Type B pancreatic cell (in vitro differentiated cells): ENCODE measurements around the gene C1S. TPM values are rescaled to one million over a fixed set of nuclear protein-coding genes. Genes with fewer than 3 reads are reported as not detected.

Experiments
- DNase-seq: peaks from one replicate; pipeline ENCODE4 v3.0.0; 2021; ENCODE audit warnings: mixed read lengths; ENCODE audit not compliant: unreplicated experiment; ENCODE audit errors: extremely low spot score
- H3K27ac Mint-ChIP-seq: 2 replicates; pipeline ENCODE4 v1.8.0; 2021; ENCODE audit warnings: mild to moderate bottlenecking, mixed read lengths
- H3K27me3 Mint-ChIP-seq: 2 replicates; pipeline ENCODE4 v1.8.0; 2021; ENCODE audit warnings: mixed read lengths
- H3K36me3 Mint-ChIP-seq: 2 replicates; pipeline ENCODE4 v1.8.0; 2021; ENCODE audit warnings: mixed read lengths
- H3K4me1 Mint-ChIP-seq: one replicate; pipeline ENCODE4 v1.8.0; 2021; ENCODE audit warnings: mixed read lengths; ENCODE audit not compliant: unreplicated experiment
- H3K4me3 Mint-ChIP-seq: 2 replicates; pipeline ENCODE4 v1.8.0; 2021; ENCODE audit warnings: mild to moderate bottlenecking, mixed read lengths
- H3K9me3 Mint-ChIP-seq: 2 replicates; pipeline ENCODE4 v1.8.0; 2021; ENCODE audit warnings: mixed read lengths
- CTCF ChIP-seq: fragments of 200-600 bp; sonication (generic); conservative IDR thresholded peaks from 2 replicates; pipeline ENCODE4 v1.5.0; 2021; ENCODE audit warnings: antibody characterized with exemption, mild to moderate bottlenecking
- total RNA-seq: library from RNA; stranded (reverse); gene quantifications from 2 replicates; pipeline ENCODE4 v1.2.1, GENCODE V29; 2021; ENCODE audit warnings: low replicate concordance

The C1S gene
- total RNA-seq, 1 donor from 2014 or later = 3.1 TPM

GRCh38 chr12:7112041-7112440 is 51.5 kb downstream of the C1S start:
- Mint-ChIP-seq H3K9me3 (no peaks in the 10 kb centered on the region), H3K36me3 (peaks cover 15% of the 10 kb centered on the region), H3K27ac (no peak overlapping the region), H3K4me3 (no peak overlapping the region), H3K27me3 (no peaks in the 10 kb centered on the region), H3K4me1 (peaks cover 5% of the 10 kb centered on the region)
- no peak for TF ChIP-seq CTCF
- no peak for DNase-seq

GRCh38 chr12:7113389-7113871 is 52.9 kb downstream of the C1S start:
- Mint-ChIP-seq H3K27ac (peak overlapping the region; percentile 53), H3K9me3 (no peaks in the 10 kb centered on the region), H3K27me3 (no peaks in the 10 kb centered on the region), H3K36me3 (peaks cover 15% of the 10 kb centered on the region), H3K4me3 (no peak overlapping the region), H3K4me1 (no peaks in the 10 kb centered on the region)
- TF ChIP-seq CTCF = peak; percentile 93
- no peak for DNase-seq

GRCh38 chr12:7114008-7114407 is 53.5 kb downstream of the C1S start:
- no peak for DNase-seq
- Mint-ChIP-seq H3K36me3 (peaks cover 19% of the 10 kb centered on the region), H3K27ac (no peak overlapping the region), H3K4me3 (no peak overlapping the region), H3K4me1 (no peaks in the 10 kb centered on the region), H3K9me3 (no peaks in the 10 kb centered on the region), H3K27me3 (no peaks in the 10 kb centered on the region)
- no peak for TF ChIP-seq CTCF

- no peak overlapping the region for H3K4me3 Mint-ChIP-seq
- H3K27me3 Mint-ChIP-seq = no peaks in the 10 kb centered on the region
- no peak for DNase-seq
- no peak overlapping the region for H3K27ac Mint-ChIP-seq
- peaks cover 16% of the 10 kb centered on the region for H3K36me3 Mint-ChIP-seq
- H3K4me1 Mint-ChIP-seq = no peaks in the 10 kb centered on the region
- H3K9me3 Mint-ChIP-seq = no peaks in the 10 kb centered on the region
- TF ChIP-seq CTCF = no peak
Observed at GRCh38 chr12:7114851-7115250, 54.3 kb downstream of the C1S start.

- no peaks in the 10 kb centered on the region for H3K27me3 Mint-ChIP-seq
- H3K9me3 Mint-ChIP-seq = no peaks in the 10 kb centered on the region
- no peak for TF ChIP-seq CTCF
- H3K36me3 Mint-ChIP-seq = peaks cover 16% of the 10 kb centered on the region
- H3K4me3 Mint-ChIP-seq = no peak overlapping the region
- DNase-seq = no peak
- H3K27ac Mint-ChIP-seq = no peak overlapping the region
- H3K4me1 Mint-ChIP-seq = no peaks in the 10 kb centered on the region
Observed at GRCh38 chr12:7116196-7116595, 55.7 kb downstream of the C1S start.

GRCh38 chr12:7116916-7117315 is 56.4 kb downstream of the C1S start:
- no peak for DNase-seq
- Mint-ChIP-seq H3K27ac (no peak overlapping the region), H3K4me1 (no peaks in the 10 kb centered on the region), H3K36me3 (peaks cover 16% of the 10 kb centered on the region), H3K4me3 (no peak overlapping the region), H3K9me3 (no peaks in the 10 kb centered on the region), H3K27me3 (no peaks in the 10 kb centered on the region)
- no peak for TF ChIP-seq CTCF
